HG03135 (cell line): Measurements from ENCODE around the gene GEN1.
"Not testable (repeated sequence)": the region's sequence is repeated elsewhere in the genome, so short reads cannot be mapped to it uniquely, and the experiment has no call there.

Source experiments
- ATAC-seq: cut with Tn5 transposase; IDR thresholded peaks from one replicate; pipeline ENCODE4 v1.9.1; 2021; ENCODE audit warnings: mild to moderate bottlenecking, moderate library complexity; ENCODE audit not compliant: unreplicated experiment

The GEN1 gene

DNA sequence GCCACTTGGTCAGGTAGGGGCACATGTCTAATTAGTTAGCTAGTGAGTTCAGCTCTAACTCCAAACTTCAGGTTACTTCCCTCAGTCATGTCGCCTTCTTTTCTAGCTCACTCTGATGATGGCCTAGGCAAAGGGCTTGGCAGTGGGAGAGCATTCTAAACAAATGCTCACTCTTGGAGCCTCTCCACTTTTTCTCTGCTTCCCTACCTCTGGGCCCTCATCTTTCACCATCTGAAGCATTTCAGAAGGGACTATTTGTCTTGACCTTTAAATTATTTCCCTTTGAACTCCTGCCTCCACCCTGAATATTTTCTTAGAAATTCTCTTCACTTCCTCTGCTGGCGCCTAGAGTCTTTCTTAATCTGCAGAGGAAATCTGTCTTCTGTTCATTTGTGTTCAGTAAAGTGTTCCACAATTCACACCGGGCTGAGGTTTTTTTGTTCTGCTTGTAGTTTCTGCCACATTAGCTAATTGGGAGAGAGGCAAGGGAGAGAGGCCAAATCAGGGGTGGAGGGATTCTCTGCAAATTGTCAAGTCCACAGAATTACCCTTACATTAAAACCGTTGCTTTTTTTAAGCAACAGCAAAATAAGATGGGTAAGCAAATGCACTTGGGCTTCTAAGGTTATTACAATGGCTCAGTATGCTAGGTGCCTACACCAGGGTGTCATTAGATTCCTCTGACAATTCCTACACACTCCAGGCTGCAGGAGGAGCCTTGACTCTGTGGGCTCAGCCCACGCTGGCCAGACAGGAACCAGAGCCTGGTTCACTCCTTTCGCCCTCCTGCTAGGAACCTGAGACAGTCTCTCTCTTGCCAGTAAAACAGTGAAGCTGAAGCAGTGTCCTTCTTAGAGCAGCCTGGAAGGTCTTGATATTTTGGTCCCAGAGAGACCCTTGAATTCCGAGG is 67.9 kb downstream of the GEN1 start:
- no peak for ATAC-seq

DNA sequence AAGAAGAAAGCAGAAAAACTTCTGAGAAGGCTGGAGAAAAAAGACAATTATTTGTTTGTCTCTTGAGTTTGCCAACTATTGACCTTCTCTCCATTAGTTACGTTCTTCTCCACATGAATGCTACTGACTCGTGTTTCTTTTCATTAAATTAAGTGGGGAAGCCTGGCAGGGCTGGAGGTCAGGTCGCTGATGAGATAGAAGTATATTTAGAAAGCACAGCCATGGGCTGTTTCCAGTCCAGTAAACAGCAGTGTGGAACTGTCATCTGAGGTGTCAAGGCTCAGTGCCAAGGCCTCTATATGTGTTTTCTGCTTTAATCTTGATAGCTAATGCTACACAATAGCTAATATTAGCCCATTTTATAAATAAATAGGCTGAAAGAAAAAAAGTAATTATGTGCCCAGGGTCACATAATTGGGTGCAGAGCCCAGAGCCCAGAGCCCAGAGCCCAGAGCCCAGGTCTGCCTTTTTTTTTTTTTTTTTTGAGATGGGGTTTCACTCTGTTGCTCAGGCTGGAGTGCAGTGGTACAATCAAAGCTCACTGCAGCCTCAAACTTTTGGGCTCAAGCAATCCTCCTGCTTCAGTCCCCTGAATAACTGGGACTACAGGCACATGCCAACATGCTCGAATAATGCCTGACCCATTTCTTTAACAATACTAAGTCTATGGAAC is 68.6 kb downstream of the GEN1 start:
- no peak for ATAC-seq

DNA sequence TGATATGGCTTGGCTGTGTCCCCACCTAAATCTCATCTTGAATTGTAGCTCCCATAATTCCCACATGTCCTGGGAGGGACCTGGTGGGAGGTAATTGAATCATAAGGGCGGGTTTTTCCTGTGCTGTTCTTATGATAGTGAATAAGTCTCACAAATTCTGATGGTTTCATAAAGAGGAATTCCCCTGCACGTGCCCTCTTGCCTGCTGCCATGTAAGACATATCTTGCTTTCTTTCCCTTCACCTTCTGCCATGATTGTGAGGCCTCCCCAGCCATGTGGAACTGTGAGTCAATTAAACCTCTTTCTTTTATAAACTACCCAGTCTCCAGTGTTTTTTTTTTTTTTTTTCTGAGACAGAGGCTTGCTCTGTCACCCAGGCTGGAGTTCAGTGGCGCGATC is 69.7 kb downstream of the GEN1 start:
- not testable (repeated sequence) for ATAC-seq

DNA sequence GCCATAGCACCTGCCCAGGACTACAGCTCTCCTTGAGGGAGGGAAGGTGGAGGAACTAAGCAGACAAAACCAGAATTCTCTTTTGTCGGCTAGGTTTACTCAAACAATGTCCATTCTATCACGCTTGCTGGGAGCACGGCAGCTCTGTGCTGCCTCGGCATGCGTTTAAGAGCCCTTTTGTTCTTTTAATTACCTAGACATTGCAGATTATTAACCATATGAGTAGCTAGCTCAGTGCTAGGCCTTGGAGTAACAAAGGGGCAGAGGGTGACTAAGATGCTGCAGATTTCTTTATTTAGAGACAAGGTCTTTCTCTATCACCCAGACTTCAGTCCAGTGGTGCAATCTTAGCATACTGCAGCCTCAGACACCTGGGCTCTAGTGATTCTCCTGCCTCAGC is 73.4 kb downstream of the GEN1 start:
- ATAC-seq, result no peak

DNA sequence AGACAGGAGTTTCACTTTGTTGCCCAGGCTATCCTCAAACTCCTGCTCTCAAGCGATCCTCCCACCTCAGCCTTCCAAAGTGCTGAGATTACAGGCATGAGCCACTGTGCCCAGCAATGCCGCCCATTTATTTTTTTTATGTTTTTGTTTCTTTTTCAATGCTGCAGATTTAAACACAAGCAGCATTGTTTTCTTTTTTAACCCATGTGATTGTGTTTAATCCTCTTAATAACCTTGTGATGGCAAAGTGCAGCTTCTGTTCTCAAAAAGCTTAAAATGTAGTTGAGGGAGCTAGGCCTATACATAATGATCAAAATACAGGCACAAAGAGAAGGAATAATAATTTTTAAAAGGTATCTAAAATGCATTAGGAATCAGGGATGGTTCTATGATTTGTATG is 73.8 kb downstream of the GEN1 start:
- no peak for ATAC-seq

DNA sequence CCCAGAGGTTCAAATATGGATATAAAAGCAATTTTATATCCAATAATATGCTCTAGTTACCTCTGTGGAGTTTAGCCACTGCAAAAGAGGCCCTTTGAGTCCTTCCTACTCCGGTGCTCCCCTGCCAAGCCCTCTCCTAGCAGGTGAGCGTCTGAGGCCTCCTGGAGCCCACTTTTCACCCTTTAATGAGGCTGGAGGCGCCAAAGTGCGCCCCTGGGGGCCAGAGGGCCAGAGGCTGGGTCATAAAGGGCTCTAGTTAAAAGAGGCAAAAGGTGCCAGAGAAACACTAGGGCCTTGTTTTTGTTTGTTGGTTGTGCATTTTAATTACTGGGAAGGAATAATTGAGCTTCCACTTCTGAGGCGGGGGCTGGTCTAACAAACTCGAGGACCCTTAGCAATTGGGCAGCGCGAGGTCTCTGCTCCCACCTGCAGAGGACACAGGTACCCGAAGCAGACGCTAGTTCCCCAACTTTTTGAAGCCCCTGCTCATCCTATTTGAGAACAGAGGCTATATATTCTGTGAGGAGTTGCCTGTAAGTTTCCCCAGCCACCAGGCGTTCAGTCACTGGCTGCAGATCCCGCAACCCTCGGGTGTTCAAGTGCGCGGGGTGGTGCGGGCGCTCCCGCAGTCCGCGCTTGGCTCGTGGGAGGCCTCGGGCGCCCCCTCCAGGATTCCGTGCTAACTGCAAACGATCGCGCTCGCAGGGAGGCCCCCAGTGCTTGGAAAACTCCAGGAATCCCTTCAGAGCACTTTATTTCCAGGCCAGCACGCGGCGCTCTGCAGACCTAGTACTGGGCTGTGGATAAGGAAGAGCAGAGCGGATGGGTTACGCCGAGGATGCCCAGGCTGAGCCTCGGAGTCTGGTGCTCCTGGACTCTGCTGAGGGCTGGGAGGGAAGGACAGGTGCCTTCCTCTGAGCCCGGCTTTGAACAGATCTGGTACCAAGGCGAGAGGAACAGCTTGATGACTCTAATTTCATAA is 76.4 kb downstream of the GEN1 start:
- peak; percentile 78 for ATAC-seq

DNA sequence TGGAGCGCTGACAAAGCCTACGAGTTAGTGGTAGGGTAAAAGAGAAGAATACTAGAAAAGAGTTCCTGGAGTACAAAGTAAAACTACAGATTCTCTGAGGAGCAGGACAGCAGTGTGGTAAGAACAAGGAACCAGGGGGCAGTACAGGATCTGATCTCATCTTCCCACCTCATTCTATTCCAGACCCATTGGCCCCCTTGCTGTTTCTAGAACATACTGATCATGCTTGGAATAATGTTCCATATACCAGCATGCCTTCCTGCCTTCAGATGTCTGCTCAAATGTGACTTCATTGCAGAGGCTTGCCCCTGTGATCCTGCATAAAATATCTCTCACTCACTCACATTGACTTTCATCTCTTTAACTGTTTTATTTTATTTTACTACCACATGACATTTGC is 81.6 kb downstream of the GEN1 start:
- ATAC-seq, result no peak
